OCI-LY1 (cell line): ENCODE data around the gene REPS2.

Experiments
- H2AFZ ChIP-seq: fragments of 200-600 bp; sonication (generic), shearing (Covaris generic); 2 replicates; pipeline ENCODE4 v1.6.0; 2014; ENCODE audit warnings: antibody characterized with exemption, mild to moderate bottlenecking, low read length
- H3F3A ChIP-seq: fragments of 200-600 bp; sonication (generic), shearing (Covaris generic); 2 replicates; pipeline ENCODE4 v1.6.0; 2014; ENCODE audit warnings: mild to moderate bottlenecking, antibody characterized with exemption, low read length, moderate library complexity; ENCODE audit not compliant: insufficient read depth
- H3K27ac ChIP-seq: fragments of 200-600 bp; sonication (generic); 2 replicates; pipeline ENCODE4 v1.5.1; 2014; ENCODE audit warnings: low read length, mixed run types, mild to moderate bottlenecking, low read depth; ENCODE audit not compliant: poor library complexity, severe bottlenecking
- H3K27me3 ChIP-seq: fragments of 200-600 bp; sonication (generic); 2 replicates; pipeline ENCODE4 v1.6.0; 2014; ENCODE audit warnings: antibody characterized with exemption, mild to moderate bottlenecking, low read length, moderate library complexity; ENCODE audit not compliant: insufficient read depth
- H3K36me3 ChIP-seq: fragments of 200-600 bp; sonication (generic); 2 replicates; pipeline ENCODE4 v1.6.1; 2014; ENCODE audit warnings: mild to moderate bottlenecking, antibody characterized with exemption, low read length, moderate library complexity, mixed read lengths; ENCODE audit not compliant: insufficient read depth
- H3K4me1 ChIP-seq: fragments of 200-600 bp; sonication (generic); 2 replicates; pipeline ENCODE4 v1.5.1; 2014; ENCODE audit warnings: mild to moderate bottlenecking, low read length, moderate library complexity; ENCODE audit not compliant: insufficient read depth, severe bottlenecking
- H3K4me2 ChIP-seq: fragments of 200-600 bp; sonication (generic), shearing (Covaris generic); 2 replicates; pipeline ENCODE4 v1.6.1; 2014; ENCODE audit warnings: low read length
- H3K4me3 ChIP-seq: fragments of 200-600 bp; sonication (generic); 2 replicates; pipeline ENCODE4 v1.5.1; 2014; ENCODE audit warnings: low read length, low read depth, mild to moderate bottlenecking, mixed read lengths; ENCODE audit not compliant: poor library complexity, severe bottlenecking
- H3K79me2 ChIP-seq: fragments of 200-600 bp; shearing (Covaris generic); 2 replicates; pipeline ENCODE4 v1.6.1; 2016; ENCODE audit warnings: mixed run types, low read length, mixed read lengths; ENCODE audit not compliant: insufficient read depth
- H3K9ac ChIP-seq: fragments of 200-600 bp; sonication (generic), shearing (Covaris generic); 2 replicates; pipeline ENCODE4 v1.6.1; 2014; ENCODE audit warnings: mild to moderate bottlenecking, low read length, mixed read lengths
- H3K9me2 ChIP-seq: fragments of 200-600 bp; sonication (generic), shearing (Covaris generic); 2 replicates; pipeline ENCODE4 v1.6.1; 2014; ENCODE audit warnings: low read depth, mild to moderate bottlenecking, low read length, mixed read lengths
- H3K9me3 ChIP-seq: fragments of 200-600 bp; shearing (Covaris generic); 2 replicates; pipeline ENCODE4 v1.6.1; 2014; ENCODE audit warnings: low read length, mixed read lengths
- H4K20me1 ChIP-seq: fragments of 200-600 bp; sonication (generic), shearing (Covaris generic); 2 replicates; pipeline ENCODE4 v1.6.0; 2016; ENCODE audit warnings: mild to moderate bottlenecking, low read length; ENCODE audit not compliant: insufficient read depth
- CTCF ChIP-seq: fragments of 200-600 bp; sonication (generic), shearing (Covaris generic); IDR thresholded peaks from 2 replicates; pipeline ENCODE4 v1.5.1; 2017; ENCODE audit warnings: mild to moderate bottlenecking, antibody characterized with exemption, low read length, moderate library complexity, mixed read lengths
- EZH2 ChIP-seq: fragments of 200-600 bp; sonication (generic), shearing (Covaris generic); IDR thresholded peaks from 2 replicates; pipeline ENCODE4 v1.8.0; 2017; ENCODE audit warnings: borderline replicate concordance, mixed run types, mild to moderate bottlenecking, antibody characterized with exemption, low read length, moderate library complexity, mixed read lengths

REPS2 gene

GRCh38 chrX:17161991-17162390 lies 215.5 kb downstream of the REPS2 start:
- no peaks in the 10 kb centered on the region for H4K20me1 ChIP-seq
- no peaks in the 10 kb centered on the region for H3K36me3 ChIP-seq
- H3K4me2 ChIP-seq: no peak overlapping the region
- no peak overlapping the region for H3K9ac ChIP-seq
- TF ChIP-seq EZH2 (no peak), CTCF (no peak)
- no peak overlapping the region for H3K27ac ChIP-seq
- no peaks in the 10 kb centered on the region for H3K9me3 ChIP-seq
- no peaks in the 10 kb centered on the region for H3K4me1 ChIP-seq
- no peaks in the 10 kb centered on the region for H3F3A ChIP-seq
- no peak overlapping the region for H3K4me3 ChIP-seq
- H3K79me2 ChIP-seq: no peaks in the 10 kb centered on the region
- H3K9me2 ChIP-seq: no peaks in the 10 kb centered on the region
- no peak overlapping the region for H2AFZ ChIP-seq
- no peaks in the 10 kb centered on the region for H3K27me3 ChIP-seq

- Histone ChIP-seq H3K4me2 (no peak overlapping the region), H3K9me2 (no peaks in the 10 kb centered on the region), H3K4me3 (no peak overlapping the region), H4K20me1 (no peaks in the 10 kb centered on the region), H3K36me3 (no peaks in the 10 kb centered on the region), H3K27me3 (no peaks in the 10 kb centered on the region), H3K4me1 (no peaks in the 10 kb centered on the region), H3K27ac (no peak overlapping the region), H3K79me2 (no peaks in the 10 kb centered on the region), H2AFZ (no peak overlapping the region), H3F3A (no peaks in the 10 kb centered on the region), H3K9me3 (no peaks in the 10 kb centered on the region), H3K9ac (no peak overlapping the region)
- TF ChIP-seq EZH2 (no peak), CTCF (no peak)
Observed at GRCh38 chrX:17164079-17164478, 217.6 kb downstream of the REPS2 start.

- Histone ChIP-seq H3K9me2 (no peaks in the 10 kb centered on the region), H3K9me3 (no peaks in the 10 kb centered on the region), H2AFZ (no peak overlapping the region), H4K20me1 (no peaks in the 10 kb centered on the region), H3K27ac (no peak overlapping the region), H3K79me2 (no peaks in the 10 kb centered on the region), H3K9ac (no peak overlapping the region), H3K36me3 (no peaks in the 10 kb centered on the region), H3F3A (no peaks in the 10 kb centered on the region), H3K27me3 (no peaks in the 10 kb centered on the region), H3K4me1 (no peaks in the 10 kb centered on the region), H3K4me3 (no peak overlapping the region), H3K4me2 (no peak overlapping the region)
- TF ChIP-seq EZH2 (no peak), CTCF (no peak)
Observed at GRCh38 chrX:17164941-17165340, 218.5 kb downstream of the REPS2 start.
